ENCODE results near the gene BUD23. TPM values are rescaled to one million over a fixed set of nuclear protein-coding genes. Genes with fewer than 3 reads are reported as not detected.

Gene BUD23
- total and polyA plus RNA-seq, 2 donors (not counting 1 experiment from before 2014, with no cell fraction given) = 62.4 to 63.9 TPM

DNA sequence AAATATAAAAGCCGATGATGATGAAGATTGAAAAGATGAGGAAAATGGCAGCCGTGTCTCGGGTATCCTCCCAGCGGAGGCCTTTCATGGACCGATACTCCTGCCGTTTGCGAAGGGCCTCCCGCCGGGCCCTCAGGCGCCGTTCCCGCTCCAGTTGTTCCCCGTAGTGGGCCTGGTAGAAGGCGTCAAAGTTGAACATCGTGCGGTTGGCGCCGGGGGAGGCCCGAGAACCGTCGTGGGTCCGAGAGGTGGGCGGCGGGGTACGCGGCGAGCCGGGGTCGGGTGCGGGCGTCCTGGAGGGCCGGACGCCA, 697 bp upstream of the BUD23 start:
- Mint-ChIP-seq H3K9me3 (ENCODE audit: insufficient read depth) (no peaks in the 10 kb centered on the region), H3K4me3 (peak overlapping the region; percentile 97), H3K27ac (peak overlapping the region; percentile 96), H3K27me3 (no peaks in the 10 kb centered on the region), H3K4me1 (peaks cover 32% of the 10 kb centered on the region)
- Histone ChIP-seq H3K36me3 (replicated peaks in 1 of 2; ENCODE audit: control extremely low read depth in 1 of 2, control insufficient read depth in 1 of 2, extremely low read depth in 1 of 2, insufficient read depth in 2 of 2, low read length in 1 of 2) (peaks cover 0 to 20% of the 10 kb centered on the region in 2 experiments), H3K4me2 (replicated peaks; ENCODE audit: low read depth, low read length, poor library complexity, severe bottlenecking) (peak overlapping the region; percentile 79), H3K9me3 (ENCODE audit: control extremely low read depth in 1 of 3, control insufficient read depth in 2 of 3, insufficient read depth in 1 of 3, low read length in 2 of 3) (no peaks in the 10 kb centered on the region), H3K4me1 (ENCODE audit: control insufficient read depth in 2 of 2, insufficient read depth in 2 of 2, low read length in 2 of 2) (peaks cover 19 to 25% of the 10 kb centered on the region in 2 donors), H2AFZ (ENCODE audit: insufficient read depth, low read depth, low read length, poor library complexity, severe bottlenecking) (peak overlapping the region; percentile 97), H3K27me3 (replicated peaks in 1 of 4; ENCODE audit: control extremely low read depth in 1 of 4, control insufficient read depth in 3 of 4, insufficient read depth in 4 of 4, low read length in 3 of 4) (no peaks in the 10 kb centered on the region), H4K20me1 (ENCODE audit: control insufficient read depth, insufficient read depth, low read length, poor library complexity, severe bottlenecking) (peaks cover 44% of the 10 kb centered on the region), H3K79me2 (ENCODE audit: control insufficient read depth, insufficient read depth, low read length) (peaks cover 69% of the 10 kb centered on the region), H3K4me3 (ENCODE audit: control extremely low read depth in 1 of 5, extremely low read depth in 1 of 5, insufficient read depth in 1 of 5, low read depth in 2 of 5, low read length in 4 of 5) (peak overlapping the region in 4 of 5 experiments; percentile 87 to 99 (median 96)), H3K27ac (ENCODE audit: low read length in 2 of 2) (peak overlapping the region; percentile 81 to 90), H3K9ac (ENCODE audit: low read length) (peak overlapping the region; percentile 96)
- ChIA-PET POLR2A (no interaction called here), CTCF (no interaction called here)
- intact Hi-C loops (cut with micrococcal nuclease) = loop anchor here (1.0 to 10.0 kb wide), 7 partner anchors 15 to 1842 kb away; partner anchors contain the start of genes ABHD11, BAZ1B, RFC2 and STX1A
- ATAC-seq (ENCODE audit: low read depth) (no peak), DNase-seq (no peak)
- TF ChIP-seq, protein P1, sequence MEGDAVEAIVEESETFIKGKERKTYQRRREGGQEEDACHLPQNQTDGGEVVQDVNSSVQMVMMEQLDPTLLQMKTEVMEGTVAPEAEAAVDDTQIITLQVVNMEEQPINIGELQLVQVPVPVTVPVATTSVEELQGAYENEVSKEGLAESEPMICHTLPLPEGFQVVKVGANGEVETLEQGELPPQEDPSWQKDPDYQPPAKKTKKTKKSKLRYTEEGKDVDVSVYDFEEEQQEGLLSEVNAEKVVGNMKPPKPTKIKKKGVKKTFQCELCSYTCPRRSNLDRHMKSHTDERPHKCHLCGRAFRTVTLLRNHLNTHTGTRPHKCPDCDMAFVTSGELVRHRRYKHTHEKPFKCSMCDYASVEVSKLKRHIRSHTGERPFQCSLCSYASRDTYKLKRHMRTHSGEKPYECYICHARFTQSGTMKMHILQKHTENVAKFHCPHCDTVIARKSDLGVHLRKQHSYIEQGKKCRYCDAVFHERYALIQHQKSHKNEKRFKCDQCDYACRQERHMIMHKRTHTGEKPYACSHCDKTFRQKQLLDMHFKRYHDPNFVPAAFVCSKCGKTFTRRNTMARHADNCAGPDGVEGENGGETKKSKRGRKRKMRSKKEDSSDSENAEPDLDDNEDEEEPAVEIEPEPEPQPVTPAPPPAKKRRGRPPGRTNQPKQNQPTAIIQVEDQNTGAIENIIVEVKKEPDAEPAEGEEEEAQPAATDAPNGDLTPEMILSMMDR (IDR thresholded peaks at IDR 0.05) = no peak
- TF ChIP-seq EZH2 (IDR thresholded peaks at IDR 0.05; ENCODE audit: borderline replicate concordance, insufficient read depth, low read depth, low read length, poor library complexity, severe bottlenecking) = no peak
- 2% methylated on average over 32 of the region's 33 CpGs for WGBS (ENCODE audit: insufficient coverage)

DNA sequence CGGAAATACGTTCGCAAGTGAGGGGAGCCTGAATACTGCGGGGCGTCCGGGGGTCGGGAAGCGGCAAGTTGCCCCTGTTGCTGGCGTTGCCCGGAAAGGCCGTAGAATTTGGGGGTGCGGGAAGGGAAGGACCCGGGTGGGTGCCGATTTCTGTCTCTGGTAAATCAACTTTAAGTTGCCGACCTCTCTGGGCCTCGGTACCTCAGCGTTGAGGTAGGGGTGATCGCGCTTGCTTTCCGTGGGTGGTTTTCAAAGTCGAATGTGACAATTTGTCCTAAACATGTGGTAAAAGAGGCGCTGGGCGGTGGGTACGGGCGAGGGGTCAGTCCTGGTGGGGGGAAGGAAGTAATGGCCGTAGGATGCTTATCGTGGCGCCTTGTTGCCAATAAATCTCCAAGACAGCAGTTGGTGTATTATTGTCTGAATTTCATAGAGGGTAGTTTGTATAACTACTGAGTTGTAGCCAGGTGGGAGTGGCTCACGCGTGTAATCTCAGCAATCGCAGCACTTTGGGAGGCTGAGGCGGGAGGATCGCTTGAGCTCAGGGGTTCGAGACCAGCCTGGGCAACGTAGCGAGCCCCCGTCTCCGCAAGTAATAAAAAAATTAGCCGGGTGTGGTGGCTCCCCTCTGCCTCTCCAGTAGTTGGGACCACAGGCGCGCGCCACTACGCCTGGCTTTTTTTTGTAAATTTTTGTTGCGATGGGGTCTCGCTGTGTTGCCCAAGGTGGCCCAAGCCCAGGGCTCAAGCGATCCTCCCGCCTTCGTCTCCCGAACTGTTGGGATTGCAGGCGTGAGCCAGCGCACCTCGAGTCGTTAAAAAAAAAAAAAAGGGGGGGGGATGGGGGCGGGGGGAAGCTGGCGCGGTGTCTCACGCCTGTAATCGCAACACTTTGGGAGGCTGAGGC, 644 bp downstream of the BUD23 start:
- no peak for DNase-seq
- ChIA-PET CTCF (interaction anchor here (1.8 kb wide), 1 partner anchor 41 kb away, joined by 6 read pairs; no protein-coding TSS in a partner anchor), POLR2A (interaction anchor here (0.6 to 0.7 kb wide), 2 partner anchors 9 to 15 kb away, joined by 4 to 6 read pairs; no protein-coding TSS in a partner anchor)
- peaks cover 45% of the 10 kb centered on the region for H4K20me1 ChIP-seq (ENCODE audit: control insufficient read depth, insufficient read depth, low read length, poor library complexity, severe bottlenecking)
- intact Hi-C loops (cut with micrococcal nuclease) = loop anchor here (1.0 to 10.0 kb wide), 7 partner anchors 17 to 1841 kb away; partner anchors contain the start of genes ABHD11, BAZ1B, RFC2 and STX1A
- Mint-ChIP-seq H3K27me3 (no peaks in the 10 kb centered on the region), H3K4me1 (peaks cover 33% of the 10 kb centered on the region), H3K27ac (peak overlapping the region; percentile 96), H3K9me3 (ENCODE audit: insufficient read depth) (no peaks in the 10 kb centered on the region), H3K4me3 (peak overlapping the region; percentile 97)
- H3K9me3 ChIP-seq (ENCODE audit: control extremely low read depth in 1 of 3, control insufficient read depth in 2 of 3, insufficient read depth in 1 of 3, low read length in 2 of 3) = no peaks in the 10 kb centered on the region
- no peaks in the 10 kb centered on the region for H3K27me3 ChIP-seq (replicated peaks in 1 of 4; ENCODE audit: control extremely low read depth in 1 of 4, control insufficient read depth in 3 of 4, insufficient read depth in 4 of 4, low read length in 3 of 4)
- peaks cover 72% of the 10 kb centered on the region for H3K79me2 ChIP-seq (ENCODE audit: control insufficient read depth, insufficient read depth, low read length)
- H3K4me3 ChIP-seq (ENCODE audit: control extremely low read depth in 1 of 5, extremely low read depth in 1 of 5, insufficient read depth in 1 of 5, low read depth in 2 of 5, low read length in 4 of 5) = peak overlapping the region; percentile 79 to 99 (median 95)
- 29% methylated on average over 54 of the region's 58 CpGs for WGBS (ENCODE audit: insufficient coverage)
- TF ChIP-seq, protein P1 (IDR thresholded peaks at IDR 0.05) = no peak
- no peak for TF ChIP-seq EZH2 (IDR thresholded peaks at IDR 0.05; ENCODE audit: borderline replicate concordance, insufficient read depth, low read depth, low read length, poor library complexity, severe bottlenecking)
- H3K9ac ChIP-seq (ENCODE audit: low read length) = peak overlapping the region; percentile 96
- H3K4me1 ChIP-seq (ENCODE audit: control insufficient read depth in 2 of 2, insufficient read depth in 2 of 2, low read length in 2 of 2) = peaks cover 19 to 25% of the 10 kb centered on the region in 2 donors
- H2AFZ ChIP-seq (ENCODE audit: insufficient read depth, low read depth, low read length, poor library complexity, severe bottlenecking) = peak overlapping the region; percentile 97
- H3K27ac ChIP-seq (ENCODE audit: low read length in 2 of 2) = peak overlapping the region; percentile 75 to 90
- peak; percentile 2 for ATAC-seq (ENCODE audit: low read depth)
- H3K36me3 ChIP-seq (replicated peaks in 1 of 2; ENCODE audit: control extremely low read depth in 1 of 2, control insufficient read depth in 1 of 2, extremely low read depth in 1 of 2, insufficient read depth in 2 of 2, low read length in 1 of 2) = peaks cover 0 to 28% of the 10 kb centered on the region in 2 experiments
- peak overlapping the region; percentile 79 for H3K4me2 ChIP-seq (replicated peaks; ENCODE audit: low read depth, low read length, poor library complexity, severe bottlenecking)
